HG02763 (cell line): ENCODE data around the gene ARRDC2.
"Not testable (repeated sequence)": the region's sequence is repeated elsewhere in the genome, so short reads cannot be mapped to it uniquely, and the experiment has no call there.

ENCODE experiments used
- ATAC-seq: cut with Tn5 transposase; IDR thresholded peaks from one replicate; pipeline ENCODE4 v1.9.1; 2021; ENCODE audit warnings: mild to moderate bottlenecking, moderate library complexity; ENCODE audit not compliant: unreplicated experiment

The ARRDC2 gene

GRCh38 chr19:18016209-18016910, 8.4 kb downstream of the ARRDC2 start:
- ATAC-seq = no peak

- ATAC-seq = no peak
Measured at GRCh38 chr19:18017275-18018083, 9.5 kb downstream of the ARRDC2 start.

GRCh38 chr19:18020212-18021085, 12.5 kb downstream of the ARRDC2 start:
- no peak for ATAC-seq

- no peak for ATAC-seq
Measured at GRCh38 chr19:18021121-18021755, 13.3 kb downstream of the ARRDC2 start.

- ATAC-seq = no peak
Measured at GRCh38 chr19:18023622-18024251, 15.8 kb downstream of the ARRDC2 start.

- ATAC-seq = no peak
Measured at GRCh38 chr19:18027151-18027550, 19.2 kb downstream of the ARRDC2 start.

- ATAC-seq = no peak
Measured at GRCh38 chr19:18029617-18030338, 21.8 kb downstream of the ARRDC2 start.

GRCh38 chr19:18031401-18031800, 23.4 kb downstream of the ARRDC2 start:
- not testable (repeated sequence) for ATAC-seq

- not testable (repeated sequence) for ATAC-seq
Measured at GRCh38 chr19:18032102-18032501, 24.1 kb downstream of the ARRDC2 start.

- ATAC-seq = no peak
Measured at GRCh38 chr19:18041054-18041453, 33.1 kb downstream of the ARRDC2 start.

GRCh38 chr19:18043676-18044075, 35.7 kb downstream of the ARRDC2 start:
- ATAC-seq = no peak

GRCh38 chr19:18044825-18045304, 36.9 kb downstream of the ARRDC2 start:
- peak; percentile 90 for ATAC-seq

GRCh38 chr19:18045307-18046050, 37.5 kb downstream of the ARRDC2 start:
- peak; percentile 6 for ATAC-seq

- ATAC-seq = no peak
Measured at GRCh38 chr19:18046059-18046718, 38.2 kb downstream of the ARRDC2 start.

- no peak for ATAC-seq
Measured at GRCh38 chr19:18049385-18049784, 41.4 kb downstream of the ARRDC2 start.

- no peak for ATAC-seq
Measured at GRCh38 chr19:18051887-18052286, 43.9 kb downstream of the ARRDC2 start.

- no peak for ATAC-seq
Measured at GRCh38 chr19:18053576-18054219, 45.7 kb downstream of the ARRDC2 start.

- ATAC-seq = no peak
Measured at GRCh38 chr19:18055967-18056366, 48.0 kb downstream of the ARRDC2 start.
